K562 (cell line): ENCODE results near the gene CCDC85B. TPM values are rescaled to one million over a fixed set of nuclear protein-coding genes. Genes with fewer than 3 reads are reported as not detected.
A peak's percentile ranks its signal among the peaks of the same experiment; 100 is the strongest.

Source experiments
- CBX1 ChIP-seq: sonication (generic); IDR thresholded peaks from 2 replicates; pipeline ENCODE4 v1.6.1; 2016; ENCODE audit warnings: antibody characterized with exemption, low read depth, mild to moderate bottlenecking
- CREBBP ChIP-seq: IDR thresholded peaks from one replicate; pipeline ENCODE4 v1.6.1; 2012; ENCODE audit warnings: low read depth, mild to moderate bottlenecking, control low read depth, inconsistent platforms, low read length
- DDX20 ChIP-seq: fragments of 450-650 bp; IDR thresholded peaks from 2 replicates; pipeline ENCODE4 v1.6.1; 2016; ENCODE audit warnings: missing genetic modification characterization, low read depth, mild to moderate bottlenecking, missing compliant biosample characterization, moderate library complexity
- ELF4 ChIP-seq: fragments of 450-650 bp; formaldehyde crosslinking; IDR thresholded peaks from 2 replicates; pipeline ENCODE4 v1.4.0; 2022; ENCODE audit warnings: missing genetic modification characterization
- ETV6 ChIP-seq, 3 experiments: fragments of 150-350 bp in 1 of 3; sonication (generic) in 1 of 3; formaldehyde crosslinking in 1 of 3; IDR thresholded peaks; 2 replicates each; pipeline versions ENCODE4 v1.6.1 to v1.8.0; 2014 to 2022; ENCODE audit warnings: borderline replicate concordance in 2 of 3, low read depth in 2 of 3, antibody characterized with exemption in 1 of 3, low read length in 1 of 3, mild to moderate bottlenecking in 1 of 3, missing genetic modification reagents in 1 of 3
- GATAD2A ChIP-seq: fragments of 450-650 bp; IDR thresholded peaks from 2 replicates; pipeline ENCODE4 v1.6.1; 2017
- HMG20B ChIP-seq: fragments of 250-450 bp; sonication (Bioruptor Pico); IDR thresholded peaks from 2 replicates; pipeline ENCODE4 v1.5.0; 2021; ENCODE audit warnings: mild to moderate bottlenecking
- KDM2B ChIP-seq: fragments of 250-450 bp; sonication (Bioruptor Pico); IDR thresholded peaks from 2 replicates; pipeline ENCODE4 v1.8.0; 2021; ENCODE audit warnings: mild to moderate bottlenecking, moderate library complexity
- KDM4B ChIP-seq, 2 experiments: fragments of 450-650 bp in 1 of 2; sonication (generic) in 1 of 2; IDR thresholded peaks; 2 replicates each; pipeline ENCODE4 v1.6.1; 2016 to 2017; ENCODE audit warnings: borderline replicate concordance in 2 of 2, antibody characterized with exemption in 1 of 2, low read depth in 1 of 2, mild to moderate bottlenecking in 1 of 2
- MBD2 ChIP-seq: sonication (generic); IDR thresholded peaks from 2 replicates; pipeline ENCODE4 v1.6.1; 2016; ENCODE audit warnings: low read depth, borderline replicate concordance
- MEIS2 ChIP-seq: fragments of 450-650 bp; IDR thresholded peaks from 2 replicates; pipeline ENCODE4 v1.6.1; 2014; ENCODE audit warnings: mild to moderate bottlenecking; ENCODE audit not compliant: partially characterized antibody
- MTA1 ChIP-seq: fragments of 450-650 bp; IDR thresholded peaks from 2 replicates; pipeline ENCODE4 v1.6.1; 2017; ENCODE audit warnings: borderline replicate concordance
- PYGO2 ChIP-seq: fragments of 450-650 bp; IDR thresholded peaks from 2 replicates; pipeline ENCODE4 v1.6.1; 2016; ENCODE audit warnings: mild to moderate bottlenecking, missing genetic modification characterization, moderate library complexity, missing compliant biosample characterization
- RAD21 ChIP-seq, 2 experiments: fragments of 250-450 bp in 1 of 2; fragments of 450-650 bp in 1 of 2; sonication (Bioruptor Pico) in 1 of 2; formaldehyde crosslinking in 1 of 2; IDR thresholded peaks in 1 of 2; conservative IDR thresholded peaks in 1 of 2; 2 replicates each; pipeline versions ENCODE4 v1.4.0 to v1.8.0; 2020 to 2022; ENCODE audit warnings: mild to moderate bottlenecking in 2 of 2, moderate library complexity in 1 of 2
- SAFB ChIP-seq: fragments of 200-400 bp; formaldehyde crosslinking; IDR thresholded peaks from 2 replicates; pipeline ENCODE4 v1.6.1; 2017; ENCODE audit warnings: low read depth, low read length, borderline replicate concordance
- TEAD4 ChIP-seq, 2 experiments: sonication (generic) in 1 of 2; formaldehyde crosslinking in 1 of 2; IDR thresholded peaks; 2 replicates each; pipeline versions ENCODE4 v1.6.1 to v1.8.0; 2012 to 2022; ENCODE audit warnings: borderline replicate concordance in 1 of 2, inconsistent platforms in 1 of 2, low read length in 1 of 2, mild to moderate bottlenecking in 1 of 2, missing genetic modification reagents in 1 of 2
- YY1 ChIP-seq, 3 experiments: IDR thresholded peaks; 2 replicates each; pipeline ENCODE4 v1.6.1; 2011; ENCODE audit warnings: low read length in 2 of 3, mild to moderate bottlenecking in 2 of 3, moderate library complexity in 2 of 3, borderline replicate concordance in 1 of 3, control low read depth in 1 of 3, low read depth in 1 of 3; ENCODE audit not compliant: insufficient read depth in 3 of 3, insufficient replicate concordance in 2 of 3, control insufficient read depth in 1 of 3, insufficient read length in 1 of 3; ENCODE audit errors: extremely low read depth in 1 of 3
- ZBTB34 ChIP-seq: fragments of 250-450 bp; sonication (Bioruptor Pico); IDR thresholded peaks from 2 replicates; pipeline ENCODE4 v1.8.0; 2021; ENCODE audit warnings: mild to moderate bottlenecking, moderate library complexity
- ZEB2 ChIP-seq: fragments of 450-650 bp; IDR thresholded peaks from 2 replicates; pipeline ENCODE4 v1.6.1; 2016
- ZNF609 ChIP-seq: sonication (generic); formaldehyde crosslinking; IDR thresholded peaks from 2 replicates; pipeline ENCODE4 v1.8.1; 2023; ENCODE audit warnings: missing genetic modification reagents, mild to moderate bottlenecking, borderline replicate concordance
- polyA plus RNA-seq, 8 experiments: library from polyadenylated mRNA; depleted of rRNA in 4 of 8; stranded (reverse) in 5 of 8; unstranded in 3 of 8; fragments of >200 nt; fragmentation: Nextera tagmentation in 2 of 8; fragmentation: Illumina TruSeq in 1 of 8; extraction: Ambion mirVana in 2 of 8; extraction: Trizol in 1 of 8; gene quantifications; 2 replicates each; pipeline versions ENCODE4 v1.2.1 to v1.2.3, GENCODE V29; 2011 to 2014; ENCODE audit warnings: inconsistent platforms in 1 of 8, missing spikeins in 1 of 8
- total RNA-seq, 7 experiments: library from RNA; depleted of rRNA in 6 of 7; stranded (reverse); fragments of >200 nt in 6 of 7; fragmentation: Illumina TruSeq in 2 of 7; extraction: Trizol in 2 of 7; gene quantifications; 2 replicates each; pipeline versions ENCODE4 v1.2.1 to v1.2.3, GENCODE V29; 2011 to 2021; ENCODE audit warnings: low replicate concordance in 1 of 7

The CCDC85B gene
- total and polyA plus RNA-seq, 9 of the 15 experiments (the other 6 are each of a cell fraction or from before 2014, with no cell fraction given), result 0.14 to 138 (median 6.2) TPM

GRCh38 chr11:65899356-65900124 lies 9.1 kb downstream of the CCDC85B start (continued):
- TF ChIP-seq ZNF609 (CRISPR knock-in tag), result peak; percentile 70; the same call in 1 of the 2 replicates
- TF ChIP-seq TEAD4 (IDR thresholded peaks at IDR 0.05; ENCODE audit: low read length), result no peak
- no peak for TF ChIP-seq TEAD4 (CRISPR knock-in tag; IDR thresholded peaks at IDR 0.05; ENCODE audit: borderline replicate concordance)
- no peak for TF ChIP-seq MTA1
- TF ChIP-seq MBD2, result 0 out of 2 replicates have a peak, but pooled peaks have one; percentile 15
- no peak for TF ChIP-seq MEIS2
- TF ChIP-seq GATAD2A, result peak; percentile 75; the same call in 1 of the 2 replicates
- no peak for TF ChIP-seq ETV6 (IDR thresholded peaks at IDR 0.05; ENCODE audit: borderline replicate concordance in 1 of 2, low read depth in 2 of 2, low read length in 1 of 2)
- TF ChIP-seq ETV6 (CRISPR knock-in tag; IDR thresholded peaks at IDR 0.05; ENCODE audit: borderline replicate concordance), result no peak
- TF ChIP-seq KDM4B (IDR thresholded peaks at IDR 0.05; ENCODE audit: borderline replicate concordance in 2 of 2, low read depth in 1 of 2), result no peak; a peak in 1 of 4 replicates
- TF ChIP-seq ELF4 (CRISPR knock-in tag), result no peak
- no peak for TF ChIP-seq DDX20 (tag)
- TF ChIP-seq HMG20B (CRISPR knock-in tag), result no peak
- peak in 2 of 3 experiments; percentile 27 to 36 for TF ChIP-seq YY1 (IDR thresholded peaks at IDR 0.05; ENCODE audit: borderline replicate concordance in 1 of 3, control insufficient read depth in 1 of 3, extremely low read depth in 1 of 3, insufficient read depth in 3 of 3, insufficient read length in 1 of 3, insufficient replicate concordance in 2 of 3, low read depth in 1 of 3, low read length in 2 of 3)
- no peak for TF ChIP-seq RAD21 (CRISPR knock-in tag; conservative IDR thresholded peaks at IDR 0.05 in 1 of 2, IDR thresholded peaks at IDR 0.05 in 1 of 2)
- TF ChIP-seq KDM2B (CRISPR knock-in tag), result 0 out of 2 replicates have a peak, but pooled peaks have one; percentile 82
- TF ChIP-seq PYGO2 (tag), result no peak
- TF ChIP-seq ZEB2, result no peak
- TF ChIP-seq SAFB, result no peak
- TF ChIP-seq ZBTB34 (CRISPR knock-in tag), result no peak
- no peak for TF ChIP-seq CBX1
- TF ChIP-seq CREBBP, result no peak
